Measurements from ENCODE around the gene TOMM40. TPM values are rescaled to one million over a fixed set of nuclear protein-coding genes. Genes with fewer than 3 reads are reported as not detected.

TOMM40 gene
- total and polyA plus RNA-seq, 2 of the 13 experiments (the other 11 are each of a cell fraction or from before 2014, with no cell fraction given), result 72.0 to 110 TPM

DNA sequence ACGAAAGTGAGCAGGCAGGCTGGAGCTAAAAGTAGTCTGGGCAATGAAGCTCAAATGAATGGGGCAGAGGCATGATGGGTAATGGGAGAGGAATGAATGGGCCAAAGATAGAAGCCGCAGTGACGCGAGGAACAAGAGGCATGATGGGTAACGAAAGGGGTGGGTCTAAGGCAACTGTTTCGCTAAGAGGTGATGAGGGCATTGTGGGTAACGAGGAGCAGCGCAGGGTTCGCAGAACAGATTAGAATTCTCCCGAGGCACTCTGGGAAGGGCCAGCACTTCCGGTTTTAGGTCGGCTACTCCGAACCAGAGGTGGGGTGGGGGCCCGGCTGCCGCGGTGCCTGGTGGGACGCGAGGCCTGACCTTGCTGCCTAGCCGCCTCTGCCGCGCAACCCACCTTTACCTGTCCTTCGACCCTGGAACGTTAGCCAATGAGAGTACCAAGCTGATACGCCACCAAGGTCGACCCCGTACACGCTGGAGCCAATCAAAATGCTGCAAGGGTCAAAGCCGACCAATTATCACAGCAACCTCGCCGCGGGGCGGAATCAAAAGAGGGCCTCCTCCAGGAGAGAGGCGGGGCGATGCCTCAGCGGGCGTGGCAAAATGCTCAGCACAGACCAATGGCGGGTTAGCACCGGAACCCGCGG is 563 bp upstream of the TOMM40 start (continued):
- TF ChIP-seq JUND (CRISPR knock-in tag; IDR thresholded peaks at IDR 0.05) (0 out of 2 replicates have a peak, but pooled peaks have one; percentile 11), CREM (IDR thresholded peaks at IDR 0.05) (peak; percentile 93), CREM (CRISPR knock-in tag; IDR thresholded peaks at IDR 0.05) (no peak), HOXD1 (CRISPR knock-in tag; IDR thresholded peaks at IDR 0.05) (peak; percentile 21; the same call in 1 of the 2 replicates), NR2F2 (IDR thresholded peaks at IDR 0.05; ENCODE audit: borderline replicate concordance, low read depth) (peak; percentile 78), IKZF4 (CRISPR knock-in tag; IDR thresholded peaks at IDR 0.05; ENCODE audit: borderline replicate concordance, low read depth, not compliant biosample characterization) (no peak), ATF4 (CRISPR knock-in tag; IDR thresholded peaks at IDR 0.05) (no peak), SAP130 (CRISPR knock-in tag; IDR thresholded peaks at IDR 0.05; ENCODE audit: low read depth) (peak; percentile 99), ZNF784 (CRISPR knock-in tag; IDR thresholded peaks at IDR 0.05; ENCODE audit: borderline replicate concordance) (peak; percentile 25; the same call in 1 of the 2 replicates), HMG20B (CRISPR knock-in tag; conservative IDR thresholded peaks at IDR 0.05) (no peak; the same call in 1 of the 2 replicates), KMT2A (CRISPR knock-in tag; IDR thresholded peaks at IDR 0.05) (0 out of 2 replicates have a peak, but pooled peaks have one; percentile 48), CBX5 (CRISPR knock-in tag; IDR thresholded peaks at IDR 0.05; ENCODE audit: borderline replicate concordance) (0 out of 2 replicates have a peak, but pooled peaks have one; percentile 42), SOX13 (IDR thresholded peaks at IDR 0.05) (peak; percentile 49; the same call in 1 of the 2 replicates), SOX13 (CRISPR knock-in tag; conservative IDR thresholded peaks at IDR 0.05 in 1 of 2, IDR thresholded peaks at IDR 0.05 in 1 of 2) (peak in 1 of 2 experiments; percentile 19; a peak in 1 of 4 replicates), ZNF792 (CRISPR knock-in tag; IDR thresholded peaks at IDR 0.05) (peak; percentile 62; the same call in 1 of the 2 replicates), HOXA3 (CRISPR knock-in tag; IDR thresholded peaks at IDR 0.05) (peak; percentile 92), ELF4 (CRISPR knock-in tag; IDR thresholded peaks at IDR 0.05; ENCODE audit: borderline replicate concordance) (peak; percentile 76; the same call in 1 of the 2 replicates), CHD4 (IDR thresholded peaks at IDR 0.05; ENCODE audit: borderline replicate concordance, low read length) (no peak), SMARCE1 (IDR thresholded peaks at IDR 0.05; ENCODE audit: borderline replicate concordance) (no peak), HNF4A (CRISPR knock-in tag; IDR thresholded peaks at IDR 0.05) (peak; percentile 60), ZSCAN25 (CRISPR knock-in tag; IDR thresholded peaks at IDR 0.05) (peak; percentile 18; the same call in 1 of the 2 replicates), HCFC1 (IDR thresholded peaks at IDR 0.05; ENCODE audit: low read depth, low read length) (peak; percentile 33; the same call in 1 of the 2 replicates), ZSCAN30 (CRISPR knock-in tag; IDR thresholded peaks at IDR 0.05) (no peak), ETV5 (CRISPR knock-in tag; IDR thresholded peaks at IDR 0.05; ENCODE audit: borderline replicate concordance) (peak; percentile 57; the same call in 1 of the 2 replicates)
- TF ChIP-seq, protein P1, sequence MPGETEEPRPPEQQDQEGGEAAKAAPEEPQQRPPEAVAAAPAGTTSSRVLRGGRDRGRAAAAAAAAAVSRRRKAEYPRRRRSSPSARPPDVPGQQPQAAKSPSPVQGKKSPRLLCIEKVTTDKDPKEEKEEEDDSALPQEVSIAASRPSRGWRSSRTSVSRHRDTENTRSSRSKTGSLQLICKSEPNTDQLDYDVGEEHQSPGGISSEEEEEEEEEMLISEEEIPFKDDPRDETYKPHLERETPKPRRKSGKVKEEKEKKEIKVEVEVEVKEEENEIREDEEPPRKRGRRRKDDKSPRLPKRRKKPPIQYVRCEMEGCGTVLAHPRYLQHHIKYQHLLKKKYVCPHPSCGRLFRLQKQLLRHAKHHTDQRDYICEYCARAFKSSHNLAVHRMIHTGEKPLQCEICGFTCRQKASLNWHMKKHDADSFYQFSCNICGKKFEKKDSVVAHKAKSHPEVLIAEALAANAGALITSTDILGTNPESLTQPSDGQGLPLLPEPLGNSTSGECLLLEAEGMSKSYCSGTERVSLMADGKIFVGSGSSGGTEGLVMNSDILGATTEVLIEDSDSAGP (CRISPR knock-in tag; IDR thresholded peaks at IDR 0.05; ENCODE audit: borderline replicate concordance), result peak; percentile 85
- TF ChIP-seq, protein P2, sequence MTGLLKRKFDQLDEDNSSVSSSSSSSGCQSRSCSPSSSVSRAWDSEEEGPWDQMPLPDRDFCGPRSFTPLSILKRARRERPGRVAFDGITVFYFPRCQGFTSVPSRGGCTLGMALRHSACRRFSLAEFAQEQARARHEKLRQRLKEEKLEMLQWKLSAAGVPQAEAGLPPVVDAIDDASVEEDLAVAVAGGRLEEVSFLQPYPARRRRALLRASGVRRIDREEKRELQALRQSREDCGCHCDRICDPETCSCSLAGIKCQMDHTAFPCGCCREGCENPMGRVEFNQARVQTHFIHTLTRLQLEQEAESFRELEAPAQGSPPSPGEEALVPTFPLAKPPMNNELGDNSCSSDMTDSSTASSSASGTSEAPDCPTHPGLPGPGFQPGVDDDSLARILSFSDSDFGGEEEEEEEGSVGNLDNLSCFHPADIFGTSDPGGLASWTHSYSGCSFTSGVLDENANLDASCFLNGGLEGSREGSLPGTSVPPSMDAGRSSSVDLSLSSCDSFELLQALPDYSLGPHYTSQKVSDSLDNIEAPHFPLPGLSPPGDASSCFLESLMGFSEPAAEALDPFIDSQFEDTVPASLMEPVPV (CRISPR knock-in tag; IDR thresholded peaks at IDR 0.05), result peak; percentile 40; the same call in 1 of the 2 replicates

Measured in HepG2 (cell line).